GM19025 (cell line): ENCODE data around the gene PCDHGA11.
"Not testable (repeated sequence)": the region's sequence is repeated elsewhere in the genome, so short reads cannot be mapped to it uniquely, and the experiment has no call there.

Experiments
- ATAC-seq: cut with Tn5 transposase; IDR thresholded peaks from one replicate; pipeline ENCODE4 v1.9.1; 2021; ENCODE audit warnings: mild to moderate bottlenecking, low read depth, moderate library complexity; ENCODE audit not compliant: unreplicated experiment

The PCDHGA11 gene

DNA sequence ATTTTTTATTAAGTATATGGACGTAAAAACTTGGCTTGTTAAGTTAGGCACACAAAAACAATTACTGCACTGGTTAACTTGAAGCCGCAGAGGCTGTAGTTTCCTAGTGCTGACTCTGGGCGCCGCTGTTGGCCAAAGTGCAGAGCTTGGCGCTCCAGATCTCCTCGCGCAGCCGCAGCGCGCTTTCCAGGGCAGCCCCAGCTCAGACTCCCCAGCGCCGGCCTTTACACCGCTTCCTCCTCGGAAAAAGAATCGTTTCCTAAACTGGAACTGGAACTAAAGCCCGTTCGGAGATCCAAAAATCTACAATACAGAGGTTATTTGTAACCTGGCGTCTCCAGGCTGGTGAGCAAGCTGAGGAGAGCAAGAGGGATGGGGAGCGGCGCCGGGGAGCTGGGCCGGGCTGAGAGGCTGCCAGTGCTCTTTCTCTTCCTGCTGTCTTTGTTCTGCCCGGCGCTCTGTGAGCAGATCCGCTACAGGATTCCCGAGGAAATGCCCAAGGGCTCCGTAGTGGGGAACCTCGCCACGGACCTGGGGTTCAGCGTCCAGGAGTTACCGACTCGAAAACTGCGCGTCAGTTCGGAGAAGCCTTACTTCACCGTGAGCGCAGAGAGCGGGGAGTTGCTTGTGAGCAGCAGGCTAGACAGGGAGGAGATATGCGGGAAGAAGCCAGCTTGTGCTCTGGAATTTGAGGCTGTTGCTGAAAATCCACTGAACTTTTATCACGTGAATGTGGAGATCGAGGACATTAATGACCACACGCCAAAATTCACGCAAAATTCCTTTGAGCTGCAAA, 22.9 kb upstream of the PCDHGA11 start, which contains the start of gene PCDHGB5:
Gene PCDHGB5, plus strand, starts transcription at position 192 of the 796 bp plus-strand sequence. Its CDS starts 181 bp downstream, at position 373.
- peak; percentile 93 for ATAC-seq

DNA sequence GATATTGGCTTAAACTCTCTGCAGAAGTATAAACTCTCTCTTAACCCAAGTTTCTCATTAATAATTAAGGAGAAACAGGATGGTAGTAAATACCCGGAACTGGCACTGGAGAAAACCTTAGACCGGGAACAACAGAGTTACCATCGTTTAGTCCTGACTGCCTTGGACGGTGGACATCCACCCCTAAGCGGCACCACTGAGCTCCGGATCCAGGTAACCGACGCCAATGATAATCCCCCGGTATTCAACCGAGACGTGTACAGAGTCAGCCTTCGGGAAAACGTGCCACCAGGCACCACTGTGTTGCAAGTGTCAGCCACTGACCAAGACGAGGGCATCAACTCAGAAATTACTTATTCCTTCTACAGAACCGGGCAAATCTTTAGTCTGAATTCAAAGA, 22.2 kb upstream of the PCDHGA11 start:
- ATAC-seq, result no peak

DNA sequence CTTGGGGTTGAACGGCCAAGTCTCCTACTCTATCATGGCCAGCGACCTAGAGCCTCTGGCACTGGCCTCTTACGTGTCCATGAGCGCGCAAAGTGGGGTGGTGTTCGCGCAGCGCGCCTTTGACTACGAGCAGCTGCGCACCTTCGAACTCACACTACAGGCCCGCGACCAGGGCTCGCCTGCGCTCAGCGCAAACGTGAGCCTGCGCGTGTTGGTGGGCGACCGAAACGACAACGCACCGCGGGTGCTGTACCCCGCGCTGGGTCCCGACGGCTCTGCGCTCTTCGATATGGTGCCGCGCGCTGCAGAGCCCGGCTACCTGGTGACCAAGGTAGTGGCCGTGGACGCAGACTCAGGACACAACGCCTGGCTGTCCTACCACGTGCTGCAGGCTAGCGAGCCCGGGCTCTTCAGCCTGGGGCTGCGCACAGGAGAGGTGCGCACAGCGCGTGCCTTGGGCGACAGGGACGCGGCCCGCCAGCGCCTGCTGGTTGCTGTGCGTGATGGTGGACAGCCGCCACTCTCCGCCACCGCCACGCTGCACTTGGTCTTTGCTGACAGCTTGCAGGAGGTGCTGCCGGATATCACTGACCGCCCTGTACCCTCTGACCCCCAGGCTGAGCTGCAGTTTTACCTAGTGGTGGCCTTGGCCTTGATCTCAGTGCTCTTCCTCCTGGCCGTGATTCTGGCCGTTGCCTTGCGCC, 21.1 kb upstream of the PCDHGA11 start:
- no peak for ATAC-seq

DNA sequence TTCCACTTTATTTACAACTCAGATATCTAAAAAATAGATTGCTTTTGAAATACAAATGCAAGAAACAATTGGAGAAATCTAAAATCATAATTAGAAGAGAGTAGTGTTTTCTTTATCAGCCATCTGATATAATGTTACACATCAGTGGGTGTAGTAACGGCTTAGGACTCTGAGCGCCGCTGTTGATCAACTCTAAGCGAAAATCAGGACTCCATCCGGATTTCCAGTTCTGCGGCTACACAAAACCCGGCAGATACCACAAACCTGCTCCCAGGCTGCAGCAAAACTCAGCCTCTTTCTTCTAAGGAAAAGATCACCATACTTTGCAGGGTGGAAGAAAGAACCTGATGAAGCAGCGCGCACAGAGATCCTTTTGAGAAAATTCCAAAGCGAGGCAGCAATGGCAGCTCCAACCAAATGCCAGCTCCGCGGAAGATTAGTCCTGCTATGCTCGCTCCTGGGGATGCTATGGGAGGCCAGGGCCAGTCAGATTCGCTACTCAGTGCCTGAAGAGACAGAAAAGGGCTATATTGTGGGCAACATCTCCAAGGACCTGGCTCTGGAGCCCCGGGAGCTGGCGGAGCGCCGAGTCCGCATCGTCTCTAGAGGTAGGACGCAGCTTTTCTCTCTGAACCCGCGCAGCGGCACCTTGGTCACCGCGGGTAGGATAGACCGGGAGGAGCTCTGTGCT, 18.2 kb upstream of the PCDHGA11 start, which contains the start of gene PCDHGA9:
Gene PCDHGA9, plus strand, starts transcription at position 226 of the 691 bp plus-strand sequence. Its CDS starts 175 bp downstream, at position 401.
- no peak for ATAC-seq

DNA sequence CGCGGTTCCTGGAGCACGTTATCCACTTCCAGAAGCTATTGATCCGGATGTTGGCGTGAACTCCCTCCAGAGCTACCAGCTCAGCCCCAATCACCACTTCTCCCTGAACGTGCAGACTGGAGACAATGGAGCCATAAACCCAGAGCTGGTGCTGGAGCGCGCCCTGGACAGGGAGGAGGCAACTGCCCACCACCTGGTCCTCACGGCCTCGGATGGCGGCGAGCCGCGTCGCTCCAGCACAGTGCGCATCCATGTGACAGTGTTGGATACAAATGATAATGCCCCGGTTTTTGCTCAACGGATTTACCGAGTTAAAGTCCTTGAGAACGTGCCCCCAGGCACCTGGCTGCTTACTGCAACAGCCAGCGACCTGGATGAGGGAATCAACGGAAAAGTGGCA, 17.5 kb upstream of the PCDHGA11 start:
- ATAC-seq, result no peak

DNA sequence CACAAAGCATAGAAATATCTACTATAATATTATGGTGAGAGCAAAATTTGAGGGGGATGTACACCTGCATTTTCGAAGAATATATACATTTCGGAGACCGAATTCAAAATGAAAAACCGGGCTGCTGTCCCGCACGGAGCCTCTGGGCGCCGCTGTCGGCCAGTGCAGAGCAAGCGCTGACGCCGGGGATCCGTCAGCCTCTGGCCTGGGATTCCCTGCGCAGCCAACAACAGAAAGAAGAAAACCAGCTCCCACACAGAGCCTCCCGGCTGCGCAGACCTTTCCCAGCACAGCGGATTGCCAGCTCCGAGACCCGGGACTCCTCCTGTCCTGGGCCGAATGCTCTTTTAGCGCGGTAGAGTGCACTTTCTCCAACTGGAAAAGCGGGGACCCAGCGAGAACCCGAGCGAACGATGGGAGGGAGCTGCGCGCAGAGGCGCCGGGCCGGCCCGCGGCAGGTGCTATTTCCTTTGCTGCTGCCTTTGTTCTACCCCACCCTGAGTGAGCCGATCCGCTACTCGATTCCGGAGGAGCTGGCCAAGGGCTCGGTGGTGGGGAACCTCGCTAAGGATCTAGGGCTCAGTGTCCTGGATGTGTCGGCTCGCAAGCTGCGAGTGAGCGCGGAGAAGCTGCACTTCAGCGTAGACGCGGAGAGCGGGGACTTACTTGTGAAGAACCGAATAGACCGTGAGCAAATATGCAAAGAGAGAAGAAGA, 12.9 kb upstream of the PCDHGA11 start, which contains the start of gene PCDHGB6:
Gene PCDHGB6, plus strand, starts transcription at position 232 of the 716 bp plus-strand sequence. Its CDS starts 182 bp downstream, at position 414.
- ATAC-seq, result peak; percentile 90

DNA sequence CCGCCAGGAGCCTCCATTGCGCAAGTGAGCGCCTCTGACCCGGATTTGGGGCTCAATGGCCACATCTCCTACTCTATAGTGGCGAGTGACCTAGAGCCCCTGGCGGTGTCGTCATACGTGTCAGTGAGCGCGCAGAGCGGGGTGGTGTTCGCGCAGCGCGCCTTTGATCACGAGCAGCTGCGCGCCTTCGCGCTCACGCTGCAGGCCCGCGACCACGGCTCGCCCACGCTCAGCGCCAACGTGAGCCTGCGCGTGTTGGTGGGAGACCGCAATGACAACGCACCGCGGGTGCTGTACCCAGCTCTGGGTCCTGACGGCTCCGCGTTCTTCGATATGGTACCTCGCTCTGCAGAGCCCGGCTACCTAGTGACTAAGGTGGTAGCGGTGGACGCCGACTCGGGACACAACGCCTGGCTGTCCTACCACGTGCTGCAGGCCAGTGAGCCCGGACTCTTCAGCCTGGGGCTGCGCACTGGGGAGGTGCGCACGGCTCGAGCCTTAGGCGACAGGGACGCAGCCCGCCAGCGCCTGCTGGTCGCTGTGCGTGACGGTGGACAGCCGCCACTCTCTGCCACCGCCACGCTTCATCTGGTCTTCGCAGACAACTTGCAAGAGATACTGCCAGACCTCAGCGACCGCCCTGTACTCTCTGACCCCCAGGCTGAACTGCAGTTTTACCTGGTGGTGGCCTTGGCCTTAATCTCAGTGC, 11.1 kb upstream of the PCDHGA11 start:
- no peak for ATAC-seq

DNA sequence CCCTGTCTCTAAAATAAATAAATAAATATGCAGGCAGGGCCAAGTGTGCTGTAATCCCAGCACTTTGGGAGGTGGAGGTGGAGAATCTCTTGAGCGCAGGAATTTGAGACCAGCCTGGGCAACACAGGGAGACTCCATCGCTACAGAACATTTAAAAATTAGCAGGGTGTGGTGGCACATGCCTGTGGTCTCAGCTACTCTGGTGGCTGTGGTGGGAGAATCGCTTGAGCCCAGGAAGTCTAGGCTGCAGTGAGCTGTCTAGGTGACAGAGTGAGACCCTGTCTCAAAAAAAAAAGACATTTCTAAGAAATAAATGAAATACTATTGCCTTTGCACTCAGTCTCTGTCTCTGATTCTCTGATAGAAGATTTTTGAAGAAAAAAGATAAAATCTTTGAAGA, 9.3 kb upstream of the PCDHGA11 start:
- no peak for ATAC-seq

DNA sequence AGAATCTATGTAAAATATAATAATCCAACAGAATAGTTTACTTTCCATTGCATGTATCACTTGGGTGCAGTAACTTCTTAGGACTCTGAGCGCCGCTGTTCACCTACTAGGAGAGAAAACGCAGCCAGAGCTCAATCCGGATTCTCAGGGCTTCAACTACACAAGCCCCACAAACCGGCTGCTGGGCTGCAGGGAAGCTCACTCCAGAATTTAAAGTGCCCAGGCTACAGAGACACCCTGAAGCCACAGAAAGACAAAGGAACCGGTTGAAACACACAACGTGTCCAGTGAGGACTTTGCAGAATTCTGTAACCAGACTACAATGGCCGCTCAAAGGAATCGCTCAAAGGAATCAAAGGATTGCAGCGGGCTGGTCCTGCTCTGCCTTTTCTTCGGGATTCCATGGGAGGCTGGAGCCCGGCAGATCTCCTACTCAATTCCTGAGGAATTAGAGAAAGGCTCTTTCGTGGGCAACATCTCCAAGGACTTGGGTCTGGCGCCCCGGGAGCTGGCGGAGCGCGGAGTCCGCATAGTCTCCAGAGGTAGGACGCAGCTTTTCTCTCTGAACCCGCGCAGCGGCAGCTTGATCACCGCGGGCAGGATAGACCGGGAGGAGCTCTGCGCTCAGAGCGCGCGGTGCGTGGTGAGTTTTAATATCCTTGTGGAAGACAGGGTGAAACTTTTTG, 7.9 kb upstream of the PCDHGA11 start, which contains the start of gene PCDHGA10:
Gene PCDHGA10, plus strand, starts transcription at position 134 of the 686 bp plus-strand sequence. Its CDS starts 189 bp downstream, at position 323.
- no peak for ATAC-seq

DNA sequence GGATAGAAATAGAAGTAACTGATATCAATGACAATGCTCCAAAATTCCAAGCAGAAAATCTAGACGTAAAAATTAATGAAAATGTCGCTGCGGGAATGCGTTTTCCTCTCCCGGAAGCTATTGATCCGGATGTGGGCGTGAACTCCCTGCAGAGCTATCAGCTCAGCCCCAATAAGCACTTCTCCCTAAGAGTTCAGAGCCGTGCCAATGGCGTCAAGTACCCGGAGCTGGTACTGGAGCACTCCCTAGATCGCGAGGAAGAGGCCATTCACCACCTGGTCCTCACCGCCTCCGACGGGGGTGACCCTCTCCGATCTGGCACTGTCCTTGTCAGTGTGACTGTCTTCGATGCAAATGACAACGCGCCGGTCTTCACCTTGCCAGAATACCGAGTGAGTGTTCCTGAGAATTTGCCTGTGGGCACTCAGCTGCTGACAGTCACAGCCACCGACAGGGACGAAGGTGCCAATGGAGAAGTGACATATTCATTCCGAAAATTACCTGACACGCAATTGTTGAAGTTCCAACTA, 7.2 kb upstream of the PCDHGA11 start:
- ATAC-seq, result no peak

DNA sequence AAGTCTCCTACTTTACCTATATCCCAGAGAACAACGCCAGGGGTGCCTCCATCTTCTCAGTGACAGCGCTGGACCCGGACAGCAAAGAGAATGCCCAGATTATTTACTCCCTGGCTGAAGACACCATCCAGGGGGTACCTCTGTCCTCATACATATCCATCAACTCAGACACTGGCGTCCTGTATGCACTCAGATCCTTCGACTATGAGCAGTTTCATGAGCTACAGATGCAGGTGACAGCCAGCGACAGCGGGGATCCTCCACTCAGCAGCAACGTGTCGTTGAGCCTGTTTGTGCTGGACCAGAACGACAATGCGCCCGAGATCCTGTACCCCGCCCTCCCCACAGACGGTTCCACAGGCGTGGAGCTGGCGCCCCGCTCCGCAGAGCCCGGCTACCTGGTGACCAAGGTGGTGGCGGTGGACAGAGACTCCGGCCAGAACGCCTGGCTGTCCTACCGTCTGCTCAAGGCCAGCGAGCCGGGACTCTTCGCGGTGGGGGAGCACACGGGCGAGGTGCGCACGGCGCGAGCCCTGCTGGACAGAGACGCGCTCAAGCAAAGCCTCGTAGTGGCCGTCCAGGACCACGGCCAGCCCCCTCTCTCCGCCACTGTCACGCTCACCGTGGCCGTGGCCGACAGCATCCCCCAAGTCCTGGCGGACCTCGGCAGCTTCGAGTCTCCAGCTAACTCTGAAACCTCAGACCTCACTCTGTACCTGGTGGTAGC, 6.1 kb upstream of the PCDHGA11 start:
- ATAC-seq, result not testable (repeated sequence)

DNA sequence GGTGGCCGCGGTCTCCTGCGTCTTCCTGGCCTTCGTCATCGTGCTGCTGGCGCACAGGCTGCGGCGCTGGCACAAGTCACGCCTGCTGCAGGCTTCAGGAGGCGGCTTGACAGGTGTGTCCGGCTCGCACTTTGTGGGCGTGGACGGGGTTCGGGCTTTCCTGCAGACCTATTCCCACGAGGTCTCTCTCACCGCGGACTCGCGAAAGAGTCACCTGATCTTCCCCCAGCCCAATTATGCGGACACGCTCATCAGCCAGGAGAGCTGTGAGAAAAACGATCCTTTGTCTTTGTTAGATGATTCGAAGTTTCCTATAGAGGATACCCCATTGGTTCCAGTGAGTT, 5.6 kb upstream of the PCDHGA11 start:
- not testable (repeated sequence) for ATAC-seq

DNA sequence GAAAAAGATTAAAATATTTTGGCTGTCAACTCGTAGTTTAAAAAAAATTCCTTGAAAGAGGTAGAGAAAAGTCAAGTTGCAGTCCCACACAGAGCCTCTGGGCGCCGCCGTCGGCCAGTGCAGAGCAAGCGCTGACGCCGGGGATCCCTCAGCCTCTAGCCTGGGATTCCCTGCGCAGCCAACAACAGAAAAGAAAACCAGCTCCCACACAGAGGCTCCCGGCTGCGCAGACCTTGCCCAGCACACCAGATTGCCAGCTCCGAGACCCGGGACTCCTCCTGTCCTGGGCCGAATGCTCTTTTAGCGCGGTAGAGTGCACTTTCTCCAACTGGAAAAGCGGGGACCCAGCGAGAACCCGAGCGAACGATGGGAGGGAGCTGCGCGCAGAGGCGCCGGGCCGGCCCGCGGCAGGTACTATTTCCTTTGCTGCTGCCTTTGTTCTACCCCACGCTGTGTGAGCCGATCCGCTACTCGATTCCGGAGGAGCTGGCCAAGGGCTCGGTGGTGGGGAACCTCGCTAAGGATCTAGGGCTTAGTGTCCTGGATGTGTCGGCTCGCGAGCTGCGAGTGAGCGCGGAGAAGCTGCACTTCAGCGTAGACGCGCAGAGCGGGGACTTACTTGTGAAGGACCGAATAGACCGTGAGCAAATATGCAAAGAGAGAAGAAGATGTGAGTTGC, 3.2 kb upstream of the PCDHGA11 start, which contains the start of gene PCDHGB7:
Gene PCDHGB7, plus strand, starts transcription at position 184 of the 679 bp plus-strand sequence. Its CDS starts 183 bp downstream, at position 367.
- peak; percentile 68 for ATAC-seq

DNA sequence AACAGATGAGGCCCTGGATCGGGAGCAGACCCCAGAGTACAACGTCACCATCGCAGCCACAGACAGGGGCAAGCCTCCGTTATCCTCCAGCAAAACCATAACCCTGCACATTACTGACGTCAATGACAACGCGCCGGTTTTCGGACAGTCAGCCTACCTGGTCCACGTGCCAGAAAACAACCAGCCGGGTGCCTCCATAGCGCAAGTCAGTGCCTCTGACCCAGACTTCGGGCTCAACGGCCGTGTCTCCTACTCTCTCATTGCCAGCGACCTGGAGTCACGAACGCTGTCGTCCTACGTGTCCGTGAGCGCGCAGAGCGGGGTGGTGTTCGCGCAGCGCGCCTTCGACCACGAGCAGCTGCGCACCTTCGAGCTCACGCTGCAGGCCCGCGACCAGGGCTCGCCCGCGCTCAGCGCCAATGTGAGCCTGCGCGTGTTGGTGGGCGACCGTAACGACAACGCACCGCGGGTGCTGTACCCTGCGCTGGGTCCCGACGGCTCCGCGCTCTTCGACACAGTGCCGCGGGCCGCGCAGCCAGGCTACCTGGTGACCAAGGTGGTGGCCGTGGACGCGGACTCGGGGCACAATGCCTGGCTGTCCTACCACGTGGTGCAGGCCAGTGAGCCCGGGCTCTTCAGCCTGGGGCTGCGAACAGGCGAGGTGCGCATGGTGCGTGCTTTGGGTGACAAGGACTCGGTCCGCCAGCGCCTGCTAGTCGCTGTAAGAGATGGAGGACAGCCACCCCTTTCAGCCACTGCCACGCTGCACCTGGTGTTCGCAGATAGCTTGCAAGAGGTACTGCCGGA, 1.6 kb upstream of the PCDHGA11 start:
- ATAC-seq, result no peak

DNA sequence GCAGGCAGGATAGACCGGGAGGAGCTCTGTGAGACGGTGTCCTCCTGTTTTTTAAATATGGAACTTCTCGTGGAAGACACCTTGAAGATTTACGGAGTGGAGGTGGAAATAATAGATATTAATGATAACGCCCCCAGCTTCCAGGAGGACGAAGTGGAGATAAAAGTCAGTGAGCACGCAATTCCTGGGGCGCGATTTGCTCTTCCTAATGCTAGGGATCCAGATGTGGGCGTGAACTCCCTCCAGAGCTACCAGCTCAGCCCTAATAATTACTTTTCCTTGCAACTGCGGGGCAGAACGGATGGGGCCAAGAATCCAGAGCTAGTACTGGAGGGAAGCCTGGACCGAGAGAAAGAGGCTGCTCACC, 621 bp downstream of the PCDHGA11 start:
- no peak for ATAC-seq

DNA sequence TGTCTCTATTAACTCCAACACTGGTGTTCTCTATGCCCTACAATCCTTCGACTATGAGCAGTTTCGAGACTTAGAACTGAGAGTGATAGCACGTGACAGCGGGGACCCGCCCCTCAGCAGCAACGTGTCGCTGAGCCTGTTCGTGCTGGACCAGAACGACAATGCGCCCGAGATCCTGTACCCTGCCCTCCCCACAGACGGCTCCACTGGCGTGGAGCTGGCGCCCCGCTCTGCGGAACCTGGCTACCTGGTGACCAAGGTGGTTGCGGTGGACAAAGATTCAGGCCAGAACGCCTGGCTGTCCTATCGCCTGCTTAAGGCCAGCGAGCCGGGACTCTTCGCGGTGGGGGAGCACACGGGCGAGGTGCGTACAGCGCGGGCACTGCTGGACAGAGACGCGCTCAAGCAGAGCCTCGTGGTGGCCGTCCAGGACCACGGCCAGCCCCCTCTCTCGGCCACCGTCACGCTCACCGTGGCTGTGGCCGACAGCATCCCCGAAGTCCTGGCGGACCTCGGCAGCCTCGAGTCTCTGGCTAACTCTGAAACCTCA, 2.0 kb downstream of the PCDHGA11 start:
- no peak for ATAC-seq
